Astrocyte (in vitro differentiated cells and primary cell): ENCODE results near the gene F7.

Experiments used
- CTCF ChIP-seq: IDR thresholded peaks from 2 replicates; pipeline ENCODE4 v1.5.1; 2011; ENCODE audit warnings: low read depth, mild to moderate bottlenecking, inconsistent platforms, low read length, moderate library complexity; ENCODE audit not compliant: insufficient read depth
- EZH2 ChIP-seq: IDR thresholded peaks from 2 replicates; pipeline ENCODE4 v1.6.1; 2012; ENCODE audit warnings: mild to moderate bottlenecking, low read length, inconsistent platforms; ENCODE audit not compliant: insufficient read depth

- TF ChIP-seq CTCF = no peak
- TF ChIP-seq EZH2 = no peak
Observed at GRCh38 chr13:113147206-113147605, 41.6 kb downstream of the F7 start.
